SK-N-SH treated with all-trans-retinoic acid at 6 μM for 48 hours (cell line): ENCODE results near the gene ERCC6.

ENCODE experiments used
- ATAC-seq: fragments of 200-7000 bp; cut with Tn5 transposase; 3 replicates; pipeline ENCODE4 v1.9.1; 2020; ENCODE audit warnings: mild to moderate bottlenecking, moderate library complexity
- ARNTL ChIP-seq: fragments of 450-650 bp; formaldehyde crosslinking; IDR thresholded peaks from 2 replicates; pipeline ENCODE4 v1.5.0; 2020; ENCODE audit warnings: low read depth, mild to moderate bottlenecking, moderate library complexity, borderline replicate concordance
- BACH2 ChIP-seq: fragments of 250-450 bp; sonication (Bioruptor Pico); IDR thresholded peaks from 2 replicates; pipeline ENCODE4 v1.9.0; 2021; ENCODE audit warnings: mild to moderate bottlenecking, borderline replicate concordance
- CSDC2 ChIP-seq: fragments of 250-450 bp; sonication (Bioruptor Pico); IDR thresholded peaks from 2 replicates; pipeline ENCODE4 v1.5.0; 2020; ENCODE audit warnings: mild to moderate bottlenecking, moderate library complexity
- GLIS3 ChIP-seq: fragments of 250-450 bp; sonication (Bioruptor Pico); IDR thresholded peaks from 2 replicates; pipeline ENCODE4 v1.5.0; 2020; ENCODE audit warnings: mild to moderate bottlenecking, moderate library complexity
- ISL1 ChIP-seq: fragments of 250-450 bp; sonication (Bioruptor Pico); IDR thresholded peaks from 2 replicates; pipeline ENCODE4 v2.1.2; 2022; ENCODE audit warnings: mild to moderate bottlenecking, moderate library complexity
- OSR1 ChIP-seq: fragments of 250-450 bp; sonication (Bioruptor Pico); IDR thresholded peaks from 2 replicates; pipeline ENCODE4 v1.8.0; 2022; ENCODE audit warnings: moderate library complexity, mild to moderate bottlenecking, inconsistent platforms
- PPARA ChIP-seq: fragments of 250-450 bp; sonication (Bioruptor Pico); IDR thresholded peaks from 2 replicates; pipeline ENCODE4 v1.5.0; 2020; ENCODE audit warnings: mild to moderate bottlenecking, borderline replicate concordance
- RARB ChIP-seq: fragments of 250-450 bp; sonication (Bioruptor Pico); IDR thresholded peaks from 2 replicates; pipeline ENCODE4 v1.8.0; 2021; ENCODE audit warnings: mild to moderate bottlenecking, moderate library complexity
- SNAI2 ChIP-seq: fragments of 250-450 bp; sonication (Bioruptor Pico); IDR thresholded peaks from 2 replicates; pipeline ENCODE4 v1.5.0; 2020; ENCODE audit warnings: mild to moderate bottlenecking, moderate library complexity
- TOX ChIP-seq: fragments of 250-450 bp; sonication (Bioruptor Pico); IDR thresholded peaks from 2 replicates; pipeline ENCODE4 v1.8.0; 2021; ENCODE audit warnings: mild to moderate bottlenecking, moderate library complexity, borderline replicate concordance
- ZC3H10 ChIP-seq: fragments of 250-450 bp; sonication (Bioruptor Pico); IDR thresholded peaks from 2 replicates; pipeline ENCODE4 v1.5.1; 2021; ENCODE audit warnings: mild to moderate bottlenecking, moderate library complexity
- ZFP3 ChIP-seq: fragments of 250-450 bp; sonication (Bioruptor Pico); IDR thresholded peaks from 2 replicates; pipeline ENCODE4 v1.5.0; 2020; ENCODE audit warnings: mild to moderate bottlenecking, moderate library complexity
- ZNF70 ChIP-seq: fragments of 450-650 bp; formaldehyde crosslinking; IDR thresholded peaks from 2 replicates; pipeline ENCODE4 v1.5.0; 2020; ENCODE audit warnings: mild to moderate bottlenecking, moderate library complexity
- ZNF8 ChIP-seq: fragments of 450-650 bp; formaldehyde crosslinking; IDR thresholded peaks from 2 replicates; pipeline ENCODE4 v1.5.0; 2020; ENCODE audit warnings: mild to moderate bottlenecking, moderate library complexity
- TF ChIP-seq, protein P1 (sequence below): fragments of 250-450 bp; sonication (Bioruptor Pico); IDR thresholded peaks from 2 replicates; pipeline ENCODE4 v1.8.0; 2021; ENCODE audit warnings: low read depth, mild to moderate bottlenecking, moderate library complexity, borderline replicate concordance
- TF ChIP-seq, protein P2 (sequence below): fragments of 250-450 bp; sonication (Bioruptor Pico); IDR thresholded peaks from 2 replicates; pipeline ENCODE4 v1.5.1; 2020; ENCODE audit warnings: low read depth, mild to moderate bottlenecking, moderate library complexity
- TF ChIP-seq, protein P3 (sequence below): fragments of 250-450 bp; sonication (Bioruptor Pico); IDR thresholded peaks from 2 replicates; pipeline ENCODE4 v1.8.0; 2020; ENCODE audit warnings: mild to moderate bottlenecking, moderate library complexity, borderline replicate concordance
- TF ChIP-seq, protein P4 (sequence below): fragments of 250-450 bp; sonication (Bioruptor Pico); IDR thresholded peaks from 2 replicates; pipeline ENCODE4 v1.5.0; 2020; ENCODE audit warnings: mild to moderate bottlenecking, moderate library complexity
- TF ChIP-seq, protein P5 (sequence below): fragments of 250-450 bp; sonication (Bioruptor Pico); IDR thresholded peaks from 2 replicates; pipeline ENCODE4 v1.5.1; 2021; ENCODE audit warnings: mild to moderate bottlenecking, moderate library complexity

ERCC6 gene

DNA sequence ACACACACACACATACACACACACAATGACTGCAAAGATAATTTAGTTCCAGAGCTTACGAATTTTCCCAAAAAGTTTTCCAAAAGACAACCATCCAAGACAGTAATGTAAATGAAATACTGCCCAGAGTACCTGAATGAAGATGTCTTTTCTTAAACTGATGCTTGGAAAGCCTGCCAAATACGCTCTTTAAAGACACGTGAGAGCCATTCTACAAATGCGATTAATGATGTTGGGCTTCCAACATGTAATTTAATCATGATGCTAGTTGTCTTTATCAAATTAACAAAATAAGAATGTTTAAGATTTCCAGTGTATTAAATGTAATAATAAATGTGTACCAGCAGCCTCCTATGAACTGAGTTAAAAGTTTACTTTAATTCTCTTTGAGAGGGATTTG is 11.1 kb downstream of the ERCC6 start:
- TF ChIP-seq PPARA (CRISPR knock-in tag) (no peak), ZC3H10 (CRISPR knock-in tag) (peak; percentile 81; the same call in 1 of the 2 replicates), ISL1 (CRISPR knock-in tag) (peak; percentile 91)
- TF ChIP-seq, protein P1, sequence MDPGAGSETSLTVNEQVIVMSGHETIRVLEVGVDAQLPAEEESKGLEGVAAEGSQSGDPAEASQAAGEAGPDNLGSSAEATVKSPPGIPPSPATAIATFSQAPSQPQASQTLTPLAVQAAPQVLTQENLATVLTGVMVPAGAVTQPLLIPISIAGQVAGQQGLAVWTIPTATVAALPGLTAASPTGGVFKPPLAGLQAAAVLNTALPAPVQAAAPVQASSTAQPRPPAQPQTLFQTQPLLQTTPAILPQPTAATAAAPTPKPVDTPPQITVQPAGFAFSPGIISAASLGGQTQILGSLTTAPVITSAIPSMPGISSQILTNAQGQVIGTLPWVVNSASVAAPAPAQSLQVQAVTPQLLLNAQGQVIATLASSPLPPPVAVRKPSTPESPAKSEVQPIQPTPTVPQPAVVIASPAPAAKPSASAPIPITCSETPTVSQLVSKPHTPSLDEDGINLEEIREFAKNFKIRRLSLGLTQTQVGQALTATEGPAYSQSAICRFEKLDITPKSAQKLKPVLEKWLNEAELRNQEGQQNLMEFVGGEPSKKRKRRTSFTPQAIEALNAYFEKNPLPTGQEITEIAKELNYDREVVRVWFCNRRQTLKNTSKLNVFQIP = peak; percentile 26; the same call in 1 of the 2 replicates
- TF ChIP-seq, protein P2, sequence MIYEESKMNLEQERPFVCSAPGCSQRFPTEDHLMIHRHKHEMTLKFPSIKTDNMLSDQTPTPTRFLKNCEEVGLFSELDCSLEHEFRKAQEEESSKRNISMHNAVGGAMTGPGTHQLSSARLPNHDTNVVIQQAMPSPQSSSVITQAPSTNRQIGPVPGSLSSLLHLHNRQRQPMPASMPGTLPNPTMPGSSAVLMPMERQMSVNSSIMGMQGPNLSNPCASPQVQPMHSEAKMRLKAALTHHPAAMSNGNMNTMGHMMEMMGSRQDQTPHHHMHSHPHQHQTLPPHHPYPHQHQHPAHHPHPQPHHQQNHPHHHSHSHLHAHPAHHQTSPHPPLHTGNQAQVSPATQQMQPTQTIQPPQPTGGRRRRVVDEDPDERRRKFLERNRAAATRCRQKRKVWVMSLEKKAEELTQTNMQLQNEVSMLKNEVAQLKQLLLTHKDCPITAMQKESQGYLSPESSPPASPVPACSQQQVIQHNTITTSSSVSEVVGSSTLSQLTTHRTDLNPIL (CRISPR knock-in tag) = no peak
- ATAC-seq = peak; percentile 40; the same call in 2 of the 3 replicates

- TF ChIP-seq, protein P3, sequence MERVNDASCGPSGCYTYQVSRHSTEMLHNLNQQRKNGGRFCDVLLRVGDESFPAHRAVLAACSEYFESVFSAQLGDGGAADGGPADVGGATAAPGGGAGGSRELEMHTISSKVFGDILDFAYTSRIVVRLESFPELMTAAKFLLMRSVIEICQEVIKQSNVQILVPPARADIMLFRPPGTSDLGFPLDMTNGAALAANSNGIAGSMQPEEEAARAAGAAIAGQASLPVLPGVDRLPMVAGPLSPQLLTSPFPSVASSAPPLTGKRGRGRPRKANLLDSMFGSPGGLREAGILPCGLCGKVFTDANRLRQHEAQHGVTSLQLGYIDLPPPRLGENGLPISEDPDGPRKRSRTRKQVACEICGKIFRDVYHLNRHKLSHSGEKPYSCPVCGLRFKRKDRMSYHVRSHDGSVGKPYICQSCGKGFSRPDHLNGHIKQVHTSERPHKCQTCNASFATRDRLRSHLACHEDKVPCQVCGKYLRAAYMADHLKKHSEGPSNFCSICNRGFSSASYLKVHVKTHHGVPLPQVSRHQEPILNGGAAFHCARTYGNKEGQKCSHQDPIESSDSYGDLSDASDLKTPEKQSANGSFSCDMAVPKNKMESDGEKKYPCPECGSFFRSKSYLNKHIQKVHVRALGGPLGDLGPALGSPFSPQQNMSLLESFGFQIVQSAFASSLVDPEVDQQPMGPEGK = no peak
- TF ChIP-seq PPARA (CRISPR knock-in tag) (no peak), TOX (CRISPR knock-in tag) (no peak), BACH2 (CRISPR knock-in tag) (no peak), ARNTL (no peak), SNAI2 (no peak), OSR1 (no peak), CSDC2 (CRISPR knock-in tag) (no peak), ZFP3 (no peak), ZNF70 (CRISPR knock-in tag) (no peak), GLIS3 (no peak), ISL1 (CRISPR knock-in tag) (no peak)
- TF ChIP-seq, protein P4, sequence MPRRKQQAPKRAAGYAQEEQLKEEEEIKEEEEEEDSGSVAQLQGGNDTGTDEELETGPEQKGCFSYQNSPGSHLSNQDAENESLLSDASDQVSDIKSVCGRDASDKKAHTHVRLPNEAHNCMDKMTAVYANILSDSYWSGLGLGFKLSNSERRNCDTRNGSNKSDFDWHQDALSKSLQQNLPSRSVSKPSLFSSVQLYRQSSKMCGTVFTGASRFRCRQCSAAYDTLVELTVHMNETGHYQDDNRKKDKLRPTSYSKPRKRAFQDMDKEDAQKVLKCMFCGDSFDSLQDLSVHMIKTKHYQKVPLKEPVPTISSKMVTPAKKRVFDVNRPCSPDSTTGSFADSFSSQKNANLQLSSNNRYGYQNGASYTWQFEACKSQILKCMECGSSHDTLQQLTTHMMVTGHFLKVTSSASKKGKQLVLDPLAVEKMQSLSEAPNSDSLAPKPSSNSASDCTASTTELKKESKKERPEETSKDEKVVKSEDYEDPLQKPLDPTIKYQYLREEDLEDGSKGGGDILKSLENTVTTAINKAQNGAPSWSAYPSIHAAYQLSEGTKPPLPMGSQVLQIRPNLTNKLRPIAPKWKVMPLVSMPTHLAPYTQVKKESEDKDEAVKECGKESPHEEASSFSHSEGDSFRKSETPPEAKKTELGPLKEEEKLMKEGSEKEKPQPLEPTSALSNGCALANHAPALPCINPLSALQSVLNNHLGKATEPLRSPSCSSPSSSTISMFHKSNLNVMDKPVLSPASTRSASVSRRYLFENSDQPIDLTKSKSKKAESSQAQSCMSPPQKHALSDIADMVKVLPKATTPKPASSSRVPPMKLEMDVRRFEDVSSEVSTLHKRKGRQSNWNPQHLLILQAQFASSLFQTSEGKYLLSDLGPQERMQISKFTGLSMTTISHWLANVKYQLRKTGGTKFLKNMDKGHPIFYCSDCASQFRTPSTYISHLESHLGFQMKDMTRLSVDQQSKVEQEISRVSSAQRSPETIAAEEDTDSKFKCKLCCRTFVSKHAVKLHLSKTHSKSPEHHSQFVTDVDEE = no peak
- TF ChIP-seq, protein P5, sequence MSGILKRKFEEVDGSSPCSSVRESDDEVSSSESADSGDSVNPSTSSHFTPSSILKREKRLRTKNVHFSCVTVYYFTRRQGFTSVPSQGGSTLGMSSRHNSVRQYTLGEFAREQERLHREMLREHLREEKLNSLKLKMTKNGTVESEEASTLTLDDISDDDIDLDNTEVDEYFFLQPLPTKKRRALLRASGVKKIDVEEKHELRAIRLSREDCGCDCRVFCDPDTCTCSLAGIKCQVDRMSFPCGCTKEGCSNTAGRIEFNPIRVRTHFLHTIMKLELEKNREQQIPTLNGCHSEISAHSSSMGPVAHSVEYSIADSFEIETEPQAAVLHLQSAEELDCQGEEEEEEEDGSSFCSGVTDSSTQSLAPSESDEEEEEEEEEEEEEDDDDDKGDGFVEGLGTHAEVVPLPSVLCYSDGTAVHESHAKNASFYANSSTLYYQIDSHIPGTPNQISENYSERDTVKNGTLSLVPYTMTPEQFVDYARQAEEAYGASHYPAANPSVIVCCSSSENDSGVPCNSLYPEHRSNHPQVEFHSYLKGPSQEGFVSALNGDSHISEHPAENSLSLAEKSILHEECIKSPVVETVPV (CRISPR knock-in tag) = no peak
- peak; percentile 80 for ATAC-seq
Measured at GRCh38 chr10:49527061-49527460, 11.9 kb downstream of the ERCC6 start.

GRCh38 chr10:49526619-49527018 is 12.3 kb downstream of the ERCC6 start:
- TF ChIP-seq ZNF8 (CRISPR knock-in tag) (no peak), BACH2 (CRISPR knock-in tag) (no peak), ZC3H10 (CRISPR knock-in tag) (no peak), RARB (CRISPR knock-in tag) (no peak), ARNTL (no peak), ISL1 (CRISPR knock-in tag) (no peak), GLIS3 (no peak)
- TF ChIP-seq, protein P5 (CRISPR knock-in tag) = no peak
- TF ChIP-seq, protein P2 (CRISPR knock-in tag) = no peak
- peak; percentile 83 for ATAC-seq
